Fibroblast of lung (primary cell): ENCODE measurements around the gene DOCK3. TPM values are rescaled to one million over a fixed set of nuclear protein-coding genes. Genes with fewer than 3 reads are reported as not detected.
"Not testable (repeated sequence)": the region's sequence is repeated elsewhere in the genome, so short reads cannot be mapped to it uniquely, and the experiment has no call there.

Source experiments
- DNase-seq, 2 donors: peaks; one replicate each; pipeline versions ENCODE4 v3.0.0 to v3.0.0-alpha.2; 2010; ENCODE audit warnings: low read depth in 2 of 2
- H2AFZ ChIP-seq: 2 replicates; pipeline ENCODE4 v1.5.1; 2012; ENCODE audit warnings: low read length, control low read depth, inconsistent platforms
- H3K27ac ChIP-seq: 2 replicates; pipeline ENCODE4 v1.5.1; 2011; ENCODE audit warnings: low read length, control low read depth; ENCODE audit not compliant: insufficient read depth
- H3K27me3 ChIP-seq: 2 replicates; pipeline ENCODE4 v1.5.1; 2011; ENCODE audit warnings: mild to moderate bottlenecking, low read length; ENCODE audit not compliant: control insufficient read depth, insufficient read depth
- H3K36me3 ChIP-seq: 2 replicates; pipeline ENCODE4 v1.5.1; 2011; ENCODE audit warnings: low read length; ENCODE audit not compliant: control insufficient read depth, insufficient read depth
- H3K4me1 ChIP-seq: 2 replicates; pipeline ENCODE4 v1.5.1; 2011; ENCODE audit warnings: low read length; ENCODE audit not compliant: control insufficient read depth, insufficient read depth; ENCODE audit errors: extremely low read depth
- H3K4me2 ChIP-seq: 2 replicates; pipeline ENCODE4 v1.5.1; 2011; ENCODE audit warnings: low read length, control low read depth; ENCODE audit not compliant: insufficient read depth; ENCODE audit errors: extremely low read depth
- H3K4me3 ChIP-seq, 4 experiments: fragments of 200-600 bp in 1 of 4; sonication (generic) in 1 of 4; replicated peaks in 1 of 4; 2 replicates each; pipeline ENCODE4 v1.5.1; 2011 to 2016; ENCODE audit warnings: low read length in 4 of 4, low read depth in 3 of 4, mild to moderate bottlenecking in 3 of 4, control low read depth in 2 of 4, inconsistent platforms in 1 of 4, mixed read lengths in 1 of 4; ENCODE audit not compliant: insufficient read depth in 1 of 4; ENCODE audit errors: control extremely low read depth in 1 of 4
- H3K79me2 ChIP-seq: 2 replicates; pipeline ENCODE4 v1.5.1; 2012; ENCODE audit warnings: mild to moderate bottlenecking, low read length, inconsistent platforms; ENCODE audit not compliant: control insufficient read depth, insufficient read depth
- H3K9ac ChIP-seq: 2 replicates; pipeline ENCODE4 v1.5.1; 2011; ENCODE audit warnings: mild to moderate bottlenecking, low read length, control low read depth; ENCODE audit not compliant: insufficient read depth
- H3K9me3 ChIP-seq: 2 replicates; pipeline ENCODE4 v1.5.1; 2012; ENCODE audit warnings: low read depth, low read length; ENCODE audit not compliant: control insufficient read depth, insufficient read depth
- H4K20me1 ChIP-seq: 2 replicates; pipeline ENCODE4 v1.5.1; 2011; ENCODE audit warnings: low read length; ENCODE audit not compliant: control insufficient read depth, insufficient read depth; ENCODE audit errors: extremely low read depth
- CTCF ChIP-seq, 2 donors: IDR thresholded peaks in 1 of 2; conservative IDR thresholded peaks in 1 of 2; 1 replicate in 1 of 2; 2 replicates in 1 of 2; pipeline ENCODE4 v1.5.1; 2011 to 2012; ENCODE audit warnings: low read length in 2 of 2, control low read depth in 1 of 2, inconsistent platforms in 1 of 2, low read depth in 1 of 2, mild to moderate bottlenecking in 1 of 2
- EZH2 ChIP-seq: IDR thresholded peaks from 2 replicates; pipeline ENCODE4 v1.5.1; 2012; ENCODE audit warnings: low read length, control low read depth, mild to moderate bottlenecking; ENCODE audit errors: missing control alignments
- polyA plus RNA-seq, 2 donors: library from polyadenylated mRNA; depleted of rRNA in 1 of 2; stranded (reverse) in 1 of 2; unstranded in 1 of 2; fragments of >200 nt; gene quantifications; 2 replicates each; pipeline ENCODE4 v1.2.1, GENCODE V29; 2011 to 2012; ENCODE audit warnings: missing spikeins in 1 of 2
- total RNA-seq: library from RNA; depleted of rRNA; stranded (reverse); fragments of >200 nt; gene quantifications from 2 replicates; pipeline ENCODE4 v1.2.1, GENCODE V29; 2014

The DOCK3 gene
- total and polyA plus RNA-seq, 2 donors (not counting 1 experiment from before 2014, with no cell fraction given), result 0.07 to 0.17 TPM

- Histone ChIP-seq H3K4me1 (no peaks in the 10 kb centered on the region), H3K9ac (no peak overlapping the region), H4K20me1 (no peaks in the 10 kb centered on the region), H3K79me2 (no peaks in the 10 kb centered on the region), H3K4me2 (no peak overlapping the region), H2AFZ (no peak overlapping the region), H3K27ac (no peak overlapping the region), H3K9me3 (no peaks in the 10 kb centered on the region), H3K4me3 (no peak overlapping the region), H3K36me3 (no peaks in the 10 kb centered on the region), H3K27me3 (no peaks in the 10 kb centered on the region)
- no peak for DNase-seq
- TF ChIP-seq CTCF (conservative IDR thresholded peaks at IDR 0.05 in 1 of 2, IDR thresholded peaks at IDR 0.05 in 1 of 2; ENCODE audit: low read depth in 1 of 2, low read length in 2 of 2), result no peak
- TF ChIP-seq EZH2, result no peak
These were observed 407.6 kb downstream of the DOCK3 start for GRCh38 chr3:51082363-51082762.

- Histone ChIP-seq H3K79me2 (no peaks in the 10 kb centered on the region), H3K4me1 (no peaks in the 10 kb centered on the region), H3K4me2 (no peak overlapping the region)
These were observed 408.8 kb downstream of the DOCK3 start for GRCh38 chr3:51083490-51083889.

GRCh38 chr3:51092141-51092540 lies 417.4 kb downstream of the DOCK3 start:
- H3K27me3 ChIP-seq, H3K9ac ChIP-seq, H3K36me3 ChIP-seq: not testable (repeated sequence)

More at GRCh38 chr3:51083490-51083889, 408.8 kb downstream of the DOCK3 start:
- DNase-seq, result no peak
- H3K4me3 ChIP-seq, result no peak overlapping the region
- no peak overlapping the region for H2AFZ ChIP-seq
- TF ChIP-seq EZH2, result no peak
- no peak for TF ChIP-seq CTCF (conservative IDR thresholded peaks at IDR 0.05 in 1 of 2, IDR thresholded peaks at IDR 0.05 in 1 of 2; ENCODE audit: low read depth in 1 of 2, low read length in 2 of 2)
- no peak overlapping the region for H3K27ac ChIP-seq
- H3K36me3 ChIP-seq, result no peaks in the 10 kb centered on the region
- no peak overlapping the region for H3K9ac ChIP-seq
- H3K27me3 ChIP-seq, result no peaks in the 10 kb centered on the region
- H3K9me3 ChIP-seq, result no peaks in the 10 kb centered on the region
- H4K20me1 ChIP-seq, result no peaks in the 10 kb centered on the region

GRCh38 chr3:51094838-51095237 lies 420.1 kb downstream of the DOCK3 start:
- H3K79me2 ChIP-seq, DNase-seq, H3K9ac ChIP-seq: not testable (repeated sequence)

More at GRCh38 chr3:51092141-51092540, 417.4 kb downstream of the DOCK3 start:
- not testable (repeated sequence) for H3K4me3 ChIP-seq, H3K4me1 ChIP-seq, H2AFZ ChIP-seq, H4K20me1 ChIP-seq, H3K9me3 ChIP-seq, H3K4me2 ChIP-seq, DNase-seq, H3K27ac ChIP-seq, H3K79me2 ChIP-seq

More at GRCh38 chr3:51094838-51095237, 420.1 kb downstream of the DOCK3 start:
- not testable (repeated sequence) for H3K36me3 ChIP-seq, H3K4me2 ChIP-seq, H3K9me3 ChIP-seq, H3K27ac ChIP-seq, H3K27me3 ChIP-seq, H3K4me3 ChIP-seq, H3K4me1 ChIP-seq, H2AFZ ChIP-seq, H4K20me1 ChIP-seq
